ENCODE results near the gene SP2. TPM values are rescaled to one million over a fixed set of nuclear protein-coding genes. Genes with fewer than 3 reads are reported as not detected.

Gene SP2
- total and polyA plus RNA-seq, 4 donors: 4.9 to 19.9 (median 11.1) TPM

DNA sequence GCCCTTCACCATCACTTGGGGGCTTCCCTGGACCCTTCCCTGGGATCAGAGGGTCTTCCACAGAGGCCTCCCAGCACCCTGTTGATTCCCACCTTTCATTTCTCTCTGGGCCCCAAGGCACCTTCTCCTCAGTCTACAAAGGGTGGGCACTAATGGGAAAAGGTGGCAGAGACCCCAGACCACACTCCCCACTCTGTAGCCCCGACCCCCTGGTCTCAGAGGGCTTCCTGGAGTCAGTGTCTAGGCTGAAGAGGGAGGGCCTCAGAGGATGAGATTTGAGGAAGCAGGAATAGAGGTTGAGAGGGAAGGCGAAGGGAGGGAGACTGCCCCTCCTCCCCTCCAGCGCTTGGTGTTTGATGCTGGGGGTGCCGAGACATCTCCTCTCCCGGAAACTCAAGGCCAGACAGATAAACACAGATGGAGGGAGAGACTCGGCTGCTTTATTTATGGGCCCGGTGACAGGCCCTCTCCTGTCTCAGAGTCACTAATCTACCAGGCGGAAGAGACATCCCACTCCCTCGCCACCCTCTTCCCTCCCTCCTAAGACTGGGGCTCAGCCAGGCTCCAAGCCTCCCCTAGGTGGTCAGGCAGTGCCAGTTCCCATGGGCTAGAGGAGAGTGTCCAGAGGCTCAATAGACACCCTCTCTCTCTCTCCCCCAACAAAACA, 18.5 kb upstream of the SP2 start:
- Histone ChIP-seq H3K9me3 (ENCODE audit: control insufficient read depth in 4 of 4, insufficient read depth in 3 of 4, low read length in 3 of 4) (no peaks in the 10 kb centered on the region), H3K4me1 (ENCODE audit: control insufficient read depth in 5 of 5, insufficient read depth in 5 of 5, low read length in 5 of 5) (peaks cover 0 to 32% (median 12%) of the 10 kb centered on the region in 5 donors), H3K9ac (ENCODE audit: insufficient read depth in 1 of 2, low read length in 2 of 2) (no peak overlapping the region), H3K27ac (ENCODE audit: low read depth in 1 of 2, low read length in 1 of 2) (peak overlapping the region in 1 of 2 donors; percentile 32), H3K27me3 (ENCODE audit: control insufficient read depth in 3 of 3, insufficient read depth in 3 of 3, low read length in 2 of 3) (no peaks in the 10 kb centered on the region), H3K36me3 (ENCODE audit: control insufficient read depth in 4 of 4, insufficient read depth in 4 of 4, low read length in 4 of 4) (no peaks in the 10 kb centered on the region), H3K4me3 (no peak overlapping the region)
- TF ChIP-seq CTCF (IDR thresholded peaks at IDR 0.05; ENCODE audit: control extremely low read depth, extremely low read depth): no peak
- no peak for ATAC-seq (ENCODE audit: insufficient read depth, low FRiP score)
- WGBS, 2 donors: 54 to 56% methylated on average over 8 to 9 of the region's 9 CpGs
- peak; percentile 32 to 71 (median 46) for DNase-seq

DNA sequence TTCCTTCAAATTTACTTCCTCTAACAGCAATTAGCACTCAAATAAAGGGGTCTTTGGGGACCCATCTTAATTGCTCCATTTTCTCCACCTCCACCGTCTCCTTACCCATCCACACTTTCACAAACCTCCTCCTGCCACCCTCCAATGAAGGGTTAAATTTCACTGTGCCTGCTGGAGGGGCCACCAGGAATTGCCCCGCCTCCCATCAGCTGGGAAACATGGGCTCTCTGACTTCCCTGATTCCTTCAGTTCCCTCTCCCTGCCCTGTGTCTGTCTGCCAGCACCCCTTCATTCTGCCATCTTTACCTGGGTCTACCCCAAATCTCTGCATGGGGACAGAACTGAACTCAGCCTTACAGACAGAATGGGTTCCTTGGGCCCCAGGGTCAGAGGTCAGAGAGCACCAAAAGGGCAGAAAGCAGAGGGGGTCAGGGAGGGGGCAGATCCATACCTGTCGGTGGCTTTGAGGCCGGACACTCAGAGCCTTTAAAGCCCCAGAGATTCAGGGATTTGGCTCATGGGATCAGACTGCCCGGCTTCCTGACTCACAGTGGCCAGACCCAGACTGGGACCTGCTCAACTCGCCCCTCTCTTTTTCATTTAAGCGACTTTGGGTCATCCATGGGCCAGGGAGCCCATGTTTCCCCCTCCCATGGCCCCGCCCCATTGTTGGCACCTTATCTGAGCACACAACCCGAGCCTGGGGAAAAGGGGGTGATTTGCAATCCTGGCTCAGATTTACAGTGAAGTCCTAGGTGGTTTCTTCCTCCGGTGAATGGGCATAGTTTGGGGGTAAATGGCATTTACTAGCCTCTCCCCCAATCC, 17.6 kb upstream of the SP2 start:
- no peaks in the 10 kb centered on the region for H3K27me3 ChIP-seq (ENCODE audit: control insufficient read depth in 3 of 3, insufficient read depth in 3 of 3, low read length in 2 of 3)
- ATAC-seq (ENCODE audit: insufficient read depth, low FRiP score): no peak
- H3K4me3 ChIP-seq: no peak overlapping the region
- TF ChIP-seq CTCF (IDR thresholded peaks at IDR 0.05; ENCODE audit: control extremely low read depth, extremely low read depth): no peak
- H3K9me3 ChIP-seq (ENCODE audit: control insufficient read depth in 4 of 4, insufficient read depth in 3 of 4, low read length in 3 of 4): no peaks in the 10 kb centered on the region
- H3K27ac ChIP-seq (ENCODE audit: low read depth in 1 of 2, low read length in 1 of 2): no peak overlapping the region
- WGBS, 2 donors: 66 to 80% methylated on average over 10 of the region's 10 CpGs
- no peaks in the 10 kb centered on the region for H3K36me3 ChIP-seq (ENCODE audit: control insufficient read depth in 4 of 4, insufficient read depth in 4 of 4, low read length in 4 of 4)
- no peak overlapping the region for H3K9ac ChIP-seq (ENCODE audit: insufficient read depth in 1 of 2, low read length in 2 of 2)
- DNase-seq: no peak
- H3K4me1 ChIP-seq (ENCODE audit: control insufficient read depth in 5 of 5, insufficient read depth in 5 of 5, low read length in 5 of 5): peaks cover 0 to 28% (median 16%) of the 10 kb centered on the region in 5 donors

GRCh38 chr17:47879028-47879585, 16.9 kb upstream of the SP2 start:
- H3K9ac ChIP-seq (ENCODE audit: insufficient read depth in 1 of 2, low read length in 2 of 2): no peak overlapping the region
- no peak overlapping the region for H3K4me3 ChIP-seq
- 47 to 59% methylated on average over 2 of the region's 2 CpGs for WGBS, 2 donors
- H3K36me3 ChIP-seq (ENCODE audit: control insufficient read depth in 4 of 4, insufficient read depth in 4 of 4, low read length in 4 of 4): no peaks in the 10 kb centered on the region
- H3K27ac ChIP-seq (ENCODE audit: low read depth in 1 of 2, low read length in 1 of 2): no peak overlapping the region
- no peak for TF ChIP-seq CTCF (IDR thresholded peaks at IDR 0.05; ENCODE audit: control extremely low read depth, extremely low read depth)
- ATAC-seq (ENCODE audit: insufficient read depth, low FRiP score): no peak
- H3K4me1 ChIP-seq (ENCODE audit: control insufficient read depth in 5 of 5, insufficient read depth in 5 of 5, low read length in 5 of 5): peaks cover 0 to 35% (median 16%) of the 10 kb centered on the region in 5 donors
- no peaks in the 10 kb centered on the region for H3K9me3 ChIP-seq (ENCODE audit: control insufficient read depth in 4 of 4, insufficient read depth in 3 of 4, low read length in 3 of 4)
- H3K27me3 ChIP-seq (ENCODE audit: control insufficient read depth in 3 of 3, insufficient read depth in 3 of 3, low read length in 2 of 3): no peaks in the 10 kb centered on the region
- DNase-seq: no peak

Data from lung (tissue), 12 donors.